ENCODE data around the gene DRD4. TPM values are rescaled to one million over a fixed set of nuclear protein-coding genes. Genes with fewer than 3 reads are reported as not detected.
"Not testable (repeated sequence)": the region's sequence is repeated elsewhere in the genome, so short reads cannot be mapped to it uniquely, and the experiment has no call there.

DRD4 gene
- total and polyA plus RNA-seq, 9 of the 15 experiments (the other 6 are each of a cell fraction or from before 2014, with no cell fraction given), result 0.04 to 0.95 (median 0.21) TPM; not detected in 5

- no peaks in the 10 kb centered on the region for H3K9me1 ChIP-seq (ENCODE audit: control insufficient read depth, insufficient read depth, low read length)
- no peaks in the 10 kb centered on the region for H4K20me1 ChIP-seq (replicated peaks; ENCODE audit: control insufficient read depth, insufficient read depth, low read length)
- H3K27ac ChIP-seq (ENCODE audit: extremely low read depth, low read depth, low read length), result no peak overlapping the region
- intact Hi-C loops (cut with micrococcal nuclease), result no loop called here
- POLR2A ChIA-PET, result interaction anchor here (0.7 to 1.4 kb wide), 6 partner anchors 9 to 144 kb away, joined by 3 to 6 read pairs (median 4); partner anchors contain the start of gene CEND1
- TF ChIP-seq SUPT5H (IDR thresholded peaks at IDR 0.05) (0 out of 2 replicates have a peak, but pooled peaks have one; percentile 7), ZNF232 (CRISPR knock-in tag; IDR thresholded peaks at IDR 0.05) (no peak), POLR2G (IDR thresholded peaks at IDR 0.05; ENCODE audit: low read depth, low read length) (peak; percentile 41)
- CTCF ChIA-PET (ENCODE audit: low intra/inter-chr PET ratio), result no interaction called here
- H3K9me3 ChIP-seq (replicated peaks; ENCODE audit: control insufficient read depth, insufficient read depth, low read depth, low read length), result peaks cover 2% of the 10 kb centered on the region; the same call in 1 of the 2 replicates
- no peak overlapping the region for H3K9ac ChIP-seq (ENCODE audit: insufficient read depth in 1 of 2, low read depth in 2 of 2, low read length in 2 of 2)
- no peaks in the 10 kb centered on the region for H3K79me2 ChIP-seq (ENCODE audit: control insufficient read depth, insufficient read depth, low read length)
- peak in 2 of 4 experiments; percentile 16 to 18 for DNase-seq (ENCODE audit: extremely low read depth in 1 of 4, low spot score in 3 of 4)
- in situ Hi-C loops (cut with MboI), result no loop called here
- H3K4me2 ChIP-seq (ENCODE audit: insufficient read depth, low read length), result no peak overlapping the region
- H3K36me3 ChIP-seq (ENCODE audit: control insufficient read depth, insufficient read depth, low read length), result peaks cover 68% of the 10 kb centered on the region; the same call in 2 of the 3 replicates
- H3K27me3 ChIP-seq (ENCODE audit: control insufficient read depth in 2 of 2, insufficient read depth in 2 of 2, low read length in 2 of 2), result no peaks in the 10 kb centered on the region
- H3K4me1 ChIP-seq (replicated peaks in 1 of 2; ENCODE audit: control insufficient read depth in 2 of 2, insufficient read depth in 2 of 2, low read length in 2 of 2), result peaks cover 0 to 25% of the 10 kb centered on the region in 2 experiments; a peak in 2 of 5 replicates
- no peak; the same call in 2 of the 3 replicates for ATAC-seq
- 89% methylated on average over 7 of the region's 14 CpGs for WGBS (ENCODE audit: insufficient coverage, low coverage, missing lambda C conversion rate)
- no TSS peak for BruUV-seq (replicated peaks)
- FAIRE-seq, result no peak
- H2AFZ ChIP-seq (ENCODE audit: low read depth, low read length), result no peak overlapping the region
- no peak overlapping the region for H3K4me3 ChIP-seq
Measured at GRCh38 chr11:646214-646613, 9.1 kb downstream of the DRD4 start.

- Histone ChIP-seq H3K36me3 (ENCODE audit: control insufficient read depth, insufficient read depth, low read length) (peaks cover 65% of the 10 kb centered on the region; the same call in 2 of the 3 replicates), H3K9ac (ENCODE audit: insufficient read depth in 1 of 2, low read depth in 2 of 2, low read length in 2 of 2) (peak overlapping the region in 1 of 2 experiments; percentile 58; a peak in 1 of 4 replicates), H3K4me1 (replicated peaks in 1 of 2; ENCODE audit: control insufficient read depth in 2 of 2, insufficient read depth in 2 of 2, low read length in 2 of 2) (peaks cover 0 to 20% of the 10 kb centered on the region in 2 experiments; a peak in 2 of 5 replicates)
- H3K27me3 ChIP-seq (ENCODE audit: control insufficient read depth in 2 of 2, insufficient read depth in 2 of 2, low read length in 2 of 2); CTCF ChIA-PET (ENCODE audit: low intra/inter-chr PET ratio); intact Hi-C loops (cut with micrococcal nuclease); H2AFZ ChIP-seq (ENCODE audit: low read depth, low read length); H3K27ac ChIP-seq (ENCODE audit: extremely low read depth, low read depth, low read length); FAIRE-seq; H3K9me1 ChIP-seq (ENCODE audit: control insufficient read depth, insufficient read depth, low read length); BruUV-seq (replicated peaks); H3K9me3 ChIP-seq (replicated peaks; ENCODE audit: control insufficient read depth, insufficient read depth, low read depth, low read length); H4K20me1 ChIP-seq (replicated peaks; ENCODE audit: control insufficient read depth, insufficient read depth, low read length); H3K4me2 ChIP-seq (ENCODE audit: insufficient read depth, low read length); ATAC-seq; in situ Hi-C loops (cut with MboI); H3K4me3 ChIP-seq; H3K79me2 ChIP-seq (ENCODE audit: control insufficient read depth, insufficient read depth, low read length): not testable (repeated sequence)
- peak; percentile 65 for TF ChIP-seq POLR2G (IDR thresholded peaks at IDR 0.05; ENCODE audit: low read depth, low read length)
- POLR2A ChIA-PET, result interaction anchor here (1.3 kb wide), 1 partner anchor 13 kb away, joined by 3 read pairs; no protein-coding TSS in a partner anchor
- WGBS (ENCODE audit: insufficient coverage, low coverage, missing lambda C conversion rate), result 86% methylated on average over 7 of the region's 14 CpGs
- DNase-seq (ENCODE audit: extremely low read depth in 1 of 4, low spot score in 3 of 4), result peak in 1 of 4 experiments; percentile 4
Measured at GRCh38 chr11:647672-648158, 10.6 kb downstream of the DRD4 start.
